ENCODE results near the gene PPP1R12B. TPM values are rescaled to one million over a fixed set of nuclear protein-coding genes. Genes with fewer than 3 reads are reported as not detected.

PPP1R12B gene
- total and polyA plus RNA-seq, 2 donors (not counting 1 experiment from before 2014, with no cell fraction given) = 13.4 to 21.7 TPM

DNA sequence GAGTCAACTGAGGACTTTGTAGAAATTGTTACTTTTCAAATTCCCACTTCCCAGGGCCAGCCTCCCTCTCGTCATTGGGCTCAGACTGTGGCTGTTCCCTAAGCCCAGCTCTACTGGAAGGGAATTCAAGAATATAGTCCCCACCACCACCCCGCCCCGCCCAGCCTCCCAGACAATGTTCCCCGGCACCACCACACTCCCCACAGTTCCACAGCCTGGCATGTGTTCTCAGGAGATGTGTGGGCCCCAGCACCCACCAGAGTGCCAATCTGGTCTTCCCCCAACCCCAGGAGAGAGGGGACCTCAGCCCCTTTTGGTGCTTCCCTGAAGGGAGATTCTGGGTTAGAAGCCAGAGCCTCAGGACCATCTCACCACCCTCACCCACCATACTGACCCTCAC lies 241.6 kb downstream of the PPP1R12B start:
- H3K4me2 ChIP-seq (ENCODE audit: extremely low read depth, insufficient read depth, low read length) = no peak overlapping the region
- H3K27me3 ChIP-seq (ENCODE audit: control insufficient read depth, insufficient read depth, low read length) = no peaks in the 10 kb centered on the region
- H3K4me1 ChIP-seq (ENCODE audit: control insufficient read depth, extremely low read depth, insufficient read depth, low read length) = peaks cover 43% of the 10 kb centered on the region
- DNase-seq (ENCODE audit: low read depth in 2 of 2) = no peak
- H4K20me1 ChIP-seq (ENCODE audit: control insufficient read depth, extremely low read depth, insufficient read depth, low read length) = no peaks in the 10 kb centered on the region
- H2AFZ ChIP-seq (ENCODE audit: low read length) = no peak overlapping the region
- H3K9me3 ChIP-seq (ENCODE audit: control insufficient read depth, insufficient read depth, low read depth, low read length) = no peaks in the 10 kb centered on the region
- H3K27ac ChIP-seq (ENCODE audit: insufficient read depth, low read length) = peak overlapping the region; percentile 93
- H3K9ac ChIP-seq (ENCODE audit: insufficient read depth, low read length) = no peak overlapping the region
- no peaks in the 10 kb centered on the region for H3K36me3 ChIP-seq (ENCODE audit: control insufficient read depth, insufficient read depth, low read length)
- no peak overlapping the region for H3K4me3 ChIP-seq (replicated peaks in 1 of 4; ENCODE audit: control extremely low read depth in 1 of 4, insufficient read depth in 1 of 4, low read depth in 3 of 4, low read length in 4 of 4)
- TF ChIP-seq, protein P1, sequence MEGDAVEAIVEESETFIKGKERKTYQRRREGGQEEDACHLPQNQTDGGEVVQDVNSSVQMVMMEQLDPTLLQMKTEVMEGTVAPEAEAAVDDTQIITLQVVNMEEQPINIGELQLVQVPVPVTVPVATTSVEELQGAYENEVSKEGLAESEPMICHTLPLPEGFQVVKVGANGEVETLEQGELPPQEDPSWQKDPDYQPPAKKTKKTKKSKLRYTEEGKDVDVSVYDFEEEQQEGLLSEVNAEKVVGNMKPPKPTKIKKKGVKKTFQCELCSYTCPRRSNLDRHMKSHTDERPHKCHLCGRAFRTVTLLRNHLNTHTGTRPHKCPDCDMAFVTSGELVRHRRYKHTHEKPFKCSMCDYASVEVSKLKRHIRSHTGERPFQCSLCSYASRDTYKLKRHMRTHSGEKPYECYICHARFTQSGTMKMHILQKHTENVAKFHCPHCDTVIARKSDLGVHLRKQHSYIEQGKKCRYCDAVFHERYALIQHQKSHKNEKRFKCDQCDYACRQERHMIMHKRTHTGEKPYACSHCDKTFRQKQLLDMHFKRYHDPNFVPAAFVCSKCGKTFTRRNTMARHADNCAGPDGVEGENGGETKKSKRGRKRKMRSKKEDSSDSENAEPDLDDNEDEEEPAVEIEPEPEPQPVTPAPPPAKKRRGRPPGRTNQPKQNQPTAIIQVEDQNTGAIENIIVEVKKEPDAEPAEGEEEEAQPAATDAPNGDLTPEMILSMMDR (conservative IDR thresholded peaks at IDR 0.05 in 1 of 2, IDR thresholded peaks at IDR 0.05 in 1 of 2; ENCODE audit: low read depth in 1 of 2, low read length in 2 of 2) = no peak
- no peaks in the 10 kb centered on the region for H3K79me2 ChIP-seq (ENCODE audit: control insufficient read depth, insufficient read depth, low read length)

DNA sequence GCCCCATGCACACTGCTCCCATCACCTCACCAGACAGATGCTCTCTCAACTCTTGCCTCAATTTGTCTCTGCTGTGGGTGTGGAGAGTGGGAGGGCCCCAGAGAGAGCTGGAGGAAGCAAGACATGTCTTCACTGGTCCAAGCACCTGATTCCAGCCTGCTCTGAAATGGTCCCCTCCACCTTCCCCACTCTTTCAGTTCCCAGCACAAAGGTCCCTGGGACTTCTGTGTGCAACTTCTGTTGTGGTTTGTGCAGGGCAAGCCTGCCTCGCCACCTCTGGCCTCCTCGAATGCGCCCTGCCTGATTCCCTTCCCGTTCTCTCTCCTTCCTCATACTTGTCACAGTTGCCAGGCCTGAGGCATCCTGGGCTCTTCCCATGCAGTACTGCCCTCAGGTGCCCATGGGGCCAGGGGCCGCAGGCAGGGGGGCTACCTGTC lies 242.5 kb downstream of the PPP1R12B start:
- no peaks in the 10 kb centered on the region for H4K20me1 ChIP-seq (ENCODE audit: control insufficient read depth, extremely low read depth, insufficient read depth, low read length)

DNA sequence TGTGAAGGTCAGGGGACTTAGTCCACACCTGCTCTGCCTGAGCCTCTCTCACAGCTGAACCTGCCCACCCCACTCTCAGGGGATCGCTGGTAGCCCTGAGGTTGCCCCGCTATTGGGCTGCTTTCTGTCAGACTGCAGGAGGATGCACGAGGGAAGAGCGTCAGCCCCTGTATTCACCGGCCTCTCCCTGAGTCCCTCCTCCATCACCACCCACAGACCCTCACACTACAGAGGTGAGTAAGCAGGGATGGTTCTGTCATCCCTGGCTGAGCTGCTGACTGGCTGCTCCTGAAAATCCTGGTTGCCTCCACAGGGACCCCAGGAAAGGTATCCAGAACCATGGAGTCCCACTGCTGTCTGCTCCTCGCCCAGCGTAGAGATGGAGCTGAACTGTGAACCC lies 243.0 kb downstream of the PPP1R12B start:
- no peak overlapping the region for H3K9ac ChIP-seq (ENCODE audit: insufficient read depth, low read length)
- H3K4me3 ChIP-seq (replicated peaks in 1 of 4; ENCODE audit: control extremely low read depth in 1 of 4, insufficient read depth in 1 of 4, low read depth in 3 of 4, low read length in 4 of 4) = no peak overlapping the region
- no peak overlapping the region for H3K27ac ChIP-seq (ENCODE audit: insufficient read depth, low read length)
- H3K27me3 ChIP-seq (ENCODE audit: control insufficient read depth, insufficient read depth, low read length) = no peaks in the 10 kb centered on the region
- H4K20me1 ChIP-seq (ENCODE audit: control insufficient read depth, extremely low read depth, insufficient read depth, low read length) = no peaks in the 10 kb centered on the region
- H3K4me2 ChIP-seq (ENCODE audit: extremely low read depth, insufficient read depth, low read length) = no peak overlapping the region
- no peak for TF ChIP-seq EZH2 (IDR thresholded peaks at IDR 0.05; ENCODE audit: low read length, missing control alignments)
- TF ChIP-seq, protein P1 (conservative IDR thresholded peaks at IDR 0.05 in 1 of 2, IDR thresholded peaks at IDR 0.05 in 1 of 2; ENCODE audit: low read depth in 1 of 2, low read length in 2 of 2) = no peak
- no peak for DNase-seq (ENCODE audit: low read depth in 2 of 2)
- H3K4me1 ChIP-seq (ENCODE audit: control insufficient read depth, extremely low read depth, insufficient read depth, low read length) = peaks cover 32% of the 10 kb centered on the region
- H2AFZ ChIP-seq (ENCODE audit: low read length) = no peak overlapping the region
- no peaks in the 10 kb centered on the region for H3K36me3 ChIP-seq (ENCODE audit: control insufficient read depth, insufficient read depth, low read length)
- no peaks in the 10 kb centered on the region for H3K9me3 ChIP-seq (ENCODE audit: control insufficient read depth, insufficient read depth, low read depth, low read length)
- no peaks in the 10 kb centered on the region for H3K79me2 ChIP-seq (ENCODE audit: control insufficient read depth, insufficient read depth, low read length)

More for the DNA sequence above, 242.5 kb downstream of the PPP1R12B start:
- H3K36me3 ChIP-seq (ENCODE audit: control insufficient read depth, insufficient read depth, low read length) = no peaks in the 10 kb centered on the region
- H3K27me3 ChIP-seq (ENCODE audit: control insufficient read depth, insufficient read depth, low read length) = no peaks in the 10 kb centered on the region
- no peak overlapping the region for H3K4me2 ChIP-seq (ENCODE audit: extremely low read depth, insufficient read depth, low read length)
- peaks cover 37% of the 10 kb centered on the region for H3K4me1 ChIP-seq (ENCODE audit: control insufficient read depth, extremely low read depth, insufficient read depth, low read length)
- no peak overlapping the region for H3K9ac ChIP-seq (ENCODE audit: insufficient read depth, low read length)
- DNase-seq (ENCODE audit: low read depth in 2 of 2) = no peak
- H3K79me2 ChIP-seq (ENCODE audit: control insufficient read depth, insufficient read depth, low read length) = no peaks in the 10 kb centered on the region
- no peak overlapping the region for H3K27ac ChIP-seq (ENCODE audit: insufficient read depth, low read length)
- H3K4me3 ChIP-seq (replicated peaks in 1 of 4; ENCODE audit: control extremely low read depth in 1 of 4, insufficient read depth in 1 of 4, low read depth in 3 of 4, low read length in 4 of 4) = no peak overlapping the region
- no peak for TF ChIP-seq EZH2 (IDR thresholded peaks at IDR 0.05; ENCODE audit: low read length, missing control alignments)
- TF ChIP-seq, protein P1 (conservative IDR thresholded peaks at IDR 0.05 in 1 of 2, IDR thresholded peaks at IDR 0.05 in 1 of 2; ENCODE audit: low read depth in 1 of 2, low read length in 2 of 2) = no peak
- H3K9me3 ChIP-seq (ENCODE audit: control insufficient read depth, insufficient read depth, low read depth, low read length) = no peaks in the 10 kb centered on the region
- no peak overlapping the region for H2AFZ ChIP-seq (ENCODE audit: low read length)
